ENCODE measurements around the gene FCHSD1. TPM values are rescaled to one million over a fixed set of nuclear protein-coding genes. Genes with fewer than 3 reads are reported as not detected.

FCHSD1 gene
- polyA plus RNA-seq, 4 donors: 8.3 to 22.0 (median 13.6) TPM

- Histone ChIP-seq H3K4me3 (ENCODE audit: low read depth in 1 of 3, low read length in 3 of 3) (no peak overlapping the region), H3K36me3 (ENCODE audit: control insufficient read depth in 3 of 3, insufficient read depth in 2 of 3, low read depth in 1 of 3, low read length in 3 of 3) (peaks cover 0 to 40% (median 0%) of the 10 kb centered on the region in 3 donors), H3K27me3 (ENCODE audit: control insufficient read depth in 3 of 3, insufficient read depth in 3 of 3, low read length in 3 of 3) (no peaks in the 10 kb centered on the region), H3K9me3 (ENCODE audit: control insufficient read depth in 2 of 2, insufficient read depth in 1 of 2, low read depth in 1 of 2, low read length in 1 of 2) (no peaks in the 10 kb centered on the region), H3K27ac (ENCODE audit: low read depth in 1 of 3, low read length in 2 of 3) (no peak overlapping the region), H3K4me1 (ENCODE audit: control insufficient read depth in 3 of 3, insufficient read depth in 2 of 3, low read depth in 1 of 3, low read length in 2 of 3) (peaks cover 0 to 7% (median 3%) of the 10 kb centered on the region in 3 donors)
- WGBS, 3 donors: 74 to 83% (median 82%) methylated on average over 7 of the region's 7 CpGs
- FAIRE-seq: no peak
- no peak for DNase-seq
These were observed 3.8 kb upstream of the FCHSD1 start for GRCh38 chr5:141655020-141655419.

DNA sequence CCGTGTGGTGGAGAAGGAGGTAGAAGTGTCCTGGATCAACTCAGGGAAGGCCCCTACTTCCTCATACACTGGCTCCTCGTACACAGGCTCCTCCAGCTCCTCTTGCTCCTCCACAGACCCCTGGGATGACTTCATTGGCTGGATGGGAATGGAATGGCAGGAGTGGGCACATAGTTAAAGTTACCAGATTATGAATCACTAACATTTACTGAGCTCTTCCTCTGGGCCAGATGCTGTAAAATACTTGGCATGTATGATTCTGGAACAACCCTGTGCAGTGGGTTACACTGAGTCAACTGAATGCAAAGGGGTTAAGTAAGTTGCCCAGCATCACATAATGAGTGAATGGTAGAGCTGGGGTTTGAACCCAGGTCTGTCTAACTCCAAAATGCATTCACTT is 3.1 kb upstream of the FCHSD1 start:
- no peak overlapping the region for H3K4me3 ChIP-seq (ENCODE audit: low read depth in 1 of 3, low read length in 3 of 3)
- H3K36me3 ChIP-seq (ENCODE audit: control insufficient read depth in 3 of 3, insufficient read depth in 2 of 3, low read depth in 1 of 3, low read length in 3 of 3): peaks cover 0 to 36% (median 0%) of the 10 kb centered on the region in 3 donors
- FAIRE-seq (no peak), DNase-seq (no peak)
- no peaks in the 10 kb centered on the region for H3K27me3 ChIP-seq (ENCODE audit: control insufficient read depth in 3 of 3, insufficient read depth in 3 of 3, low read length in 3 of 3)
- H3K9me3 ChIP-seq (ENCODE audit: control insufficient read depth in 2 of 2, insufficient read depth in 1 of 2, low read depth in 1 of 2, low read length in 1 of 2): no peaks in the 10 kb centered on the region
- peaks cover 0 to 7% (median 3%) of the 10 kb centered on the region in 3 donors for H3K4me1 ChIP-seq (ENCODE audit: control insufficient read depth in 3 of 3, insufficient read depth in 2 of 3, low read depth in 1 of 3, low read length in 2 of 3)
- no peak overlapping the region for H3K27ac ChIP-seq (ENCODE audit: low read depth in 1 of 3, low read length in 2 of 3)
- WGBS, 3 donors: 58 to 86% (median 75%) methylated on average over 2 of the region's 2 CpGs

DNA sequence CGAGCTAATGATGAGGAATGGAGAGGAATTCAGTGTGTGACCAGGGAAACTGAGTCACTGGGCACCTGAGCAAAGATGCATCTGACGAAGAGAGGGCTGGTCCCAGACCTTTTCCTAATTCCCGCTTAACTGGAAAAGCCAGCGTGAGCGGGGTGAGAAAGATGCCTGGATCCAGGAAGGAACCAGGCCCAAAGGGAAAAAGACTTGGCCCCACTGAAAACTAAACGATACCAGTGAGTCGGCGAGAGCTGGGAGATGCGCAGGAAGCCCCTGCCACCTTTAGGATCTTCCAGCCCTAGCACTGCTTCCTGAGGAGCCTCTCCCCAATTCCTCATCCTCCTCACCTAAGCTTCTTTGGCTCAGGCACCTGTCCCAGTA is 499 bp upstream of the FCHSD1 start:
- Histone ChIP-seq H3K27ac (ENCODE audit: low read depth in 1 of 3, low read length in 2 of 3) (peak overlapping the region in 1 of 3 donors; percentile 50), H3K4me3 (ENCODE audit: low read depth in 1 of 3, low read length in 3 of 3) (peak overlapping the region; percentile 58 to 80 (median 60)), H3K4me1 (ENCODE audit: control insufficient read depth in 3 of 3, insufficient read depth in 2 of 3, low read depth in 1 of 3, low read length in 2 of 3) (peaks cover 0 to 7% (median 3%) of the 10 kb centered on the region in 3 donors), H3K27me3 (ENCODE audit: control insufficient read depth in 3 of 3, insufficient read depth in 3 of 3, low read length in 3 of 3) (no peaks in the 10 kb centered on the region), H3K36me3 (ENCODE audit: control insufficient read depth in 3 of 3, insufficient read depth in 2 of 3, low read depth in 1 of 3, low read length in 3 of 3) (peaks cover 0 to 42% (median 4%) of the 10 kb centered on the region in 3 donors), H3K9me3 (ENCODE audit: control insufficient read depth in 2 of 2, insufficient read depth in 1 of 2, low read depth in 1 of 2, low read length in 1 of 2) (no peaks in the 10 kb centered on the region)
- DNase-seq: no peak
- 55 to 70% (median 60%) methylated on average over 9 of the region's 9 CpGs for WGBS, 3 donors
- no peak for FAIRE-seq

- H3K4me3 ChIP-seq (ENCODE audit: low read depth in 1 of 3, low read length in 3 of 3): no peak overlapping the region
- FAIRE-seq: no peak
- H3K9me3 ChIP-seq (ENCODE audit: control insufficient read depth in 2 of 2, insufficient read depth in 1 of 2, low read depth in 1 of 2, low read length in 1 of 2): no peaks in the 10 kb centered on the region
- no peak overlapping the region for H3K27ac ChIP-seq (ENCODE audit: low read depth in 1 of 3, low read length in 2 of 3)
- peaks cover 0 to 7% (median 3%) of the 10 kb centered on the region in 3 donors for H3K4me1 ChIP-seq (ENCODE audit: control insufficient read depth in 3 of 3, insufficient read depth in 2 of 3, low read depth in 1 of 3, low read length in 2 of 3)
- H3K36me3 ChIP-seq (ENCODE audit: control insufficient read depth in 3 of 3, insufficient read depth in 2 of 3, low read depth in 1 of 3, low read length in 3 of 3): peaks cover 0 to 37% (median 4%) of the 10 kb centered on the region in 3 donors
- H3K27me3 ChIP-seq (ENCODE audit: control insufficient read depth in 3 of 3, insufficient read depth in 3 of 3, low read length in 3 of 3): no peaks in the 10 kb centered on the region
- no peak for DNase-seq
These were observed 1.2 kb downstream of the FCHSD1 start for GRCh38 chr5:141649972-141650371.

DNA sequence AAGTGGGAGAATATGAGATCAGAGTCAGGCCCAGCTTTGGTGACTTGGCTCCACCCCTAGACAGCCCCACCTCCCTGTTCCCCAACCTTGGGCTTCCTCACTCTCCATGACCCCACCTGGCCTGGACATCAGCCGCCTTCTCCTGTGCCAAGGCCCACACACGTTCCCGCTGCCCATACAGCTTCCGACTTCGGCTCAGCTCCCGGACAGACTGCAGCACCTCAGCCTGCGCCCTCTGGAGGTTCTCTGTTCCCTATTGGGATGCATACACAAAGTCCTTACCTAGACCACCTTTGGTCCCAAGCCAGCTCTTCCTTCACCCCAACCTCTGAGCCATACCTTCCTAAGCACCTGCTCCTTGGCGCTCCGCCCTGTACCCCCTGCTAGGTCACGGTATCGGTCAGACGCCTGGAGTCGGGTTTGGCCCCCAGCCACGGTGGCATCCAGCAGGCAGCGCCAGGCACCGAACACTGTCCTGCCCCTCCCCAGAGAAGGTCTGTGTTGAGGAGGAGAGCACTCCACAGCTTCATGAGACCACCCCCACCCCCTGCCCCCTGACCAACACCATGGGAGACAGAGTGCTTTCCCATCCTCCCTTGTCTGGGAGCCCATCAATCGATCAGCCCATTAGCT is 2.0 kb downstream of the FCHSD1 start:
- Histone ChIP-seq H3K4me1 (ENCODE audit: control insufficient read depth in 3 of 3, insufficient read depth in 2 of 3, low read depth in 1 of 3, low read length in 2 of 3) (peaks cover 0 to 7% (median 3%) of the 10 kb centered on the region in 3 donors), H3K27ac (ENCODE audit: low read depth in 1 of 3, low read length in 2 of 3) (no peak overlapping the region), H3K9me3 (ENCODE audit: control insufficient read depth in 2 of 2, insufficient read depth in 1 of 2, low read depth in 1 of 2, low read length in 1 of 2) (no peaks in the 10 kb centered on the region), H3K4me3 (ENCODE audit: low read depth in 1 of 3, low read length in 3 of 3) (no peak overlapping the region), H3K36me3 (ENCODE audit: control insufficient read depth in 3 of 3, insufficient read depth in 2 of 3, low read depth in 1 of 3, low read length in 3 of 3) (peaks cover 0 to 43% (median 7%) of the 10 kb centered on the region in 3 donors), H3K27me3 (ENCODE audit: control insufficient read depth in 3 of 3, insufficient read depth in 3 of 3, low read length in 3 of 3) (no peaks in the 10 kb centered on the region)
- 94 to 95% (median 95%) methylated on average over 15 to 17 of the region's 17 CpGs for WGBS, 3 donors
- DNase-seq (no peak), FAIRE-seq (no peak)

GRCh38 chr5:141647851-141648250 is 3.4 kb downstream of the FCHSD1 start:
- H3K36me3 ChIP-seq (ENCODE audit: control insufficient read depth in 3 of 3, insufficient read depth in 2 of 3, low read depth in 1 of 3, low read length in 3 of 3): peaks cover 0 to 46% (median 7%) of the 10 kb centered on the region in 3 donors
- no peaks in the 10 kb centered on the region for H3K9me3 ChIP-seq (ENCODE audit: control insufficient read depth in 2 of 2, insufficient read depth in 1 of 2, low read depth in 1 of 2, low read length in 1 of 2)
- H3K4me1 ChIP-seq (ENCODE audit: control insufficient read depth in 3 of 3, insufficient read depth in 2 of 3, low read depth in 1 of 3, low read length in 2 of 3): peaks cover 0 to 7% (median 3%) of the 10 kb centered on the region in 3 donors
- H3K27me3 ChIP-seq (ENCODE audit: control insufficient read depth in 3 of 3, insufficient read depth in 3 of 3, low read length in 3 of 3): no peaks in the 10 kb centered on the region
- H3K27ac ChIP-seq (ENCODE audit: low read depth in 1 of 3, low read length in 2 of 3): no peak overlapping the region
- no peak for FAIRE-seq
- 85 to 94% (median 93%) methylated on average over 3 of the region's 3 CpGs for WGBS, 3 donors
- H3K4me3 ChIP-seq (ENCODE audit: low read depth in 1 of 3, low read length in 3 of 3): no peak overlapping the region
- DNase-seq: no peak

GRCh38 chr5:141647242-141647641 is 4.0 kb downstream of the FCHSD1 start:
- no peak for FAIRE-seq
- 89 to 98% (median 91%) methylated on average over 3 to 5 of the region's 5 CpGs for WGBS, 3 donors

DNA sequence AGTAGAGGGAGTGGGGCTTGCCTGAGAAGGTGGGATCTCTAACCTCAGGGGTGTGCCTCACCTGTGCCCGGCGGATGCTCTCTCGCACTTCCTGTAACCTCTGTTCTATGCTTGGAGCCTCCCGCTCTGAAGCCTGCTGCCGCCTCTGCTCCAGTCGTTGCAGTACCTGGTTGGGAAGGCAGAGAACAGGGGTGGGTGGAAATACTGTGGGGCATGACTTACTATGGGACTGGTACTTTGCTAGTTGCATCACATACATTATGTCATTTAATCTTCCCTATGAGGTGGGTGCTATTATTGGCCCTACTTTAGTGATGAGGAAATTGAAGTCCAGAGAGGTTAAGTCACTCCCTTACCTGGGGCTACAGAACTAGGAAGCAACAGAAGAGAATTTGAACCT is 5.2 kb downstream of the FCHSD1 start:
- peaks cover 0 to 55% (median 7%) of the 10 kb centered on the region in 3 donors for H3K36me3 ChIP-seq (ENCODE audit: control insufficient read depth in 3 of 3, insufficient read depth in 2 of 3, low read depth in 1 of 3, low read length in 3 of 3)
- no peak for DNase-seq
- WGBS, 3 donors: 92 to 95% (median 92%) methylated on average over 6 of the region's 6 CpGs
- no peaks in the 10 kb centered on the region for H3K9me3 ChIP-seq (ENCODE audit: control insufficient read depth in 2 of 2, insufficient read depth in 1 of 2, low read depth in 1 of 2, low read length in 1 of 2)
- peaks cover 0 to 3% (median 0%) of the 10 kb centered on the region in 3 donors for H3K4me1 ChIP-seq (ENCODE audit: control insufficient read depth in 3 of 3, insufficient read depth in 2 of 3, low read depth in 1 of 3, low read length in 2 of 3)
- no peaks in the 10 kb centered on the region for H3K27me3 ChIP-seq (ENCODE audit: control insufficient read depth in 3 of 3, insufficient read depth in 3 of 3, low read length in 3 of 3)
- H3K4me3 ChIP-seq (ENCODE audit: low read depth in 1 of 3, low read length in 3 of 3): no peak overlapping the region
- H3K27ac ChIP-seq (ENCODE audit: low read depth in 1 of 3, low read length in 2 of 3): no peak overlapping the region
- FAIRE-seq: no peak

More at GRCh38 chr5:141647242-141647641, 4.0 kb downstream of the FCHSD1 start:
- Histone ChIP-seq H3K4me1 (ENCODE audit: control insufficient read depth in 3 of 3, insufficient read depth in 2 of 3, low read depth in 1 of 3, low read length in 2 of 3) (peaks cover 0 to 7% (median 3%) of the 10 kb centered on the region in 3 donors), H3K36me3 (ENCODE audit: control insufficient read depth in 3 of 3, insufficient read depth in 2 of 3, low read depth in 1 of 3, low read length in 3 of 3) (peaks cover 0 to 50% (median 7%) of the 10 kb centered on the region in 3 donors), H3K4me3 (ENCODE audit: low read depth in 1 of 3, low read length in 3 of 3) (no peak overlapping the region), H3K27me3 (ENCODE audit: control insufficient read depth in 3 of 3, insufficient read depth in 3 of 3, low read length in 3 of 3) (no peaks in the 10 kb centered on the region), H3K27ac (ENCODE audit: low read depth in 1 of 3, low read length in 2 of 3) (no peak overlapping the region), H3K9me3 (ENCODE audit: control insufficient read depth in 2 of 2, insufficient read depth in 1 of 2, low read depth in 1 of 2, low read length in 1 of 2) (no peaks in the 10 kb centered on the region)
- DNase-seq: no peak
